Kidney (tissue), 14 donors: ENCODE results near the gene C1GALT1. TPM values are rescaled to one million over a fixed set of nuclear protein-coding genes. Genes with fewer than 3 reads are reported as not detected.

Experiments
- DNase-seq, 5 donors: peaks; one replicate each; pipeline ENCODE4 v3.0.0-alpha.2; 2013 to 2020
- FAIRE-seq: peaks from 2 replicates; lab custom pipeline; 2012; peaks lifted over from hg19 to GRCh38; lab: Jason Lieb, UNC
- H3K27ac ChIP-seq, 2 donors: one replicate each; pipeline ENCODE4 v1.7.0; 2013; ENCODE audit warnings: low read depth in 2 of 2, low read length in 2 of 2, inconsistent platforms in 1 of 2
- H3K27me3 ChIP-seq: one replicate; pipeline ENCODE4 v1.7.1; 2013; ENCODE audit warnings: low read length, inconsistent platforms; ENCODE audit not compliant: control insufficient read depth, insufficient read depth
- H3K36me3 ChIP-seq, 3 donors: one replicate each; pipeline versions ENCODE4 v1.7.0 to v1.7.1; 2013; ENCODE audit warnings: low read length in 3 of 3, control low read depth in 1 of 3, inconsistent platforms in 1 of 3; ENCODE audit not compliant: insufficient read depth in 3 of 3, control insufficient read depth in 2 of 3
- H3K4me1 ChIP-seq, 3 donors: one replicate each; pipeline versions ENCODE4 v1.7.0 to v1.7.1; 2013; ENCODE audit warnings: low read length in 3 of 3, inconsistent platforms in 1 of 3, low read depth in 1 of 3; ENCODE audit not compliant: control insufficient read depth in 2 of 3, insufficient read depth in 2 of 3
- H3K4me3 ChIP-seq, 3 donors: one replicate each; pipeline versions ENCODE4 v1.7.0 to v1.8.1; 2013; ENCODE audit warnings: low read length in 3 of 3, control low read depth in 1 of 3, inconsistent platforms in 1 of 3
- H3K9ac ChIP-seq, 3 donors: one replicate each; pipeline versions ENCODE4 v1.7.0 to v1.7.1; 2013; ENCODE audit warnings: low read length in 3 of 3, control low read depth in 1 of 3, inconsistent platforms in 1 of 3
- H3K9me3 ChIP-seq, 3 donors: one replicate each; pipeline versions ENCODE4 v1.7.0 to v1.7.1; 2013; ENCODE audit warnings: low read length in 3 of 3, control low read depth in 1 of 3, inconsistent platforms in 1 of 3; ENCODE audit not compliant: control insufficient read depth in 2 of 3, insufficient read depth in 1 of 3
- intact Hi-C: fragments of 100-400 bp; cut with DNase I; formaldehyde crosslinking; loops from one replicate; pipeline ENCODE4 v1.11.1; 2022
- polyA plus RNA-seq: library from polyadenylated mRNA; stranded (reverse); fragments of 350-450 nt; fragmentation: Illumina TruSeq; extraction: RNeasy Lipid Tissue Mini Kit (QIAGEN cat#74804); gene quantifications from one replicate; pipeline ENCODE4 v1.2.3, GENCODE V29; 2014; ENCODE audit warnings: low read depth, low replicate concordance; ENCODE audit not compliant: insufficient read depth
- total RNA-seq: library from RNA; stranded (reverse); fragmentation: NEBNext Ultra II Directional; extraction: Animal tissue kit (Norgen Biotek cat#: 25700); gene quantifications from one replicate; pipeline ENCODE4 v1.2.1, GENCODE V29; 2021
- TF ChIP-seq, protein P1 (sequence below): IDR thresholded peaks from 3 replicates; pipeline ENCODE4 v1.5.1; 2012; ENCODE audit warnings: mild to moderate bottlenecking, moderate library complexity, borderline replicate concordance; ENCODE audit not compliant: insufficient read depth; ENCODE audit errors: extremely low read depth
- donor health status: control.
- donor health status: control.
- donor health status: control.
- donor health status: control.
- donor health status: control.
- donor health status: DM: yes; HTN: yes; CAD: no.
- donor health status: Normal renal cell carcinoma (clear cell type).

The C1GALT1 gene
- total and polyA plus RNA-seq, 2 donors from 2014 or later: 16.0 to 43.0 TPM

DNA sequence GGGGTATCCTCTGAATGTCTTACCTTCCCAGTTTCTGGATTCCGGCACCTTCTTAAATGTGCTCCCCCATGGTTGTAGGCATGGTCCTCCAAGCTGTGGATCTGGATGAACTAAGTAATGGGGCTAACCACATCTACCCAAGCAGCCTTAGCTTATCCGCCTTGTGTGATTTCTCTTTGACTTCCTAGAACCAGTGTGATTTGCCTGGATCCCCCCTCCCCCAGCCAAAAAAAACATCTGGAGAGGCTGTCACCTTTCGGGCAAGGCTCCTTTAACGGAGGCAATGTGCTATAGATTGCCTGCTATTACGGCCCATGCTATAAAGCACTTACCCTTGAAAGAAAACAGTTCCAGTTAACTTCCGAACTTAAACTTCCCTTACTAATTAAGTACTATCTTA, 33.9 kb downstream of the C1GALT1 start:
- H3K36me3 ChIP-seq: peaks cover 0 to 2% (median 0%) of the 10 kb centered on the region in 3 donors

DNA sequence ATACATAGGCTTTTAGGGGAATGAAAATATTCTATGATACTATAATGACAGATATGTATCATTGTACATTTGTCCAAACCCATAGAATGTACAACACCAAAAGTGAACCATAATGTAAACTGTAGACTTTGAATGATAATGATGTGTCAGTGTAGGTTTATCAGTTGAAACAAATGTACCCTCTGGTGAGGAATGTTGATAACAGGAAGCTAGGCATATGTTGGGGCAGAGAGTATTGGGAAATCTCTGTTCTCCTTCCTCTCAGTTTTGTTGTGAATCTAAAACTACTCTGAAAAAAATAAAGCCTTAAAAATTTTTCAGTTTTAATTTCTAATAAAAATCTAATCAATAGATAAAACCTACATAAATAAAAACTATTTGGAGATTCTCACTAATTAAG, 36.9 kb downstream of the C1GALT1 start:
- intact Hi-C loops: no loop called here
- FAIRE-seq: no peak
- Histone ChIP-seq H3K36me3 (peaks cover 0 to 2% (median 0%) of the 10 kb centered on the region in 3 donors), H3K27ac (no peak overlapping the region), H3K4me1 (peaks cover 0 to 6% (median 0%) of the 10 kb centered on the region in 3 donors), H3K9me3 (no peaks in the 10 kb centered on the region), H3K4me3 (no peak overlapping the region), H3K27me3 (no peaks in the 10 kb centered on the region), H3K9ac (no peak overlapping the region)
- DNase-seq: no peak
- TF ChIP-seq, protein P1, sequence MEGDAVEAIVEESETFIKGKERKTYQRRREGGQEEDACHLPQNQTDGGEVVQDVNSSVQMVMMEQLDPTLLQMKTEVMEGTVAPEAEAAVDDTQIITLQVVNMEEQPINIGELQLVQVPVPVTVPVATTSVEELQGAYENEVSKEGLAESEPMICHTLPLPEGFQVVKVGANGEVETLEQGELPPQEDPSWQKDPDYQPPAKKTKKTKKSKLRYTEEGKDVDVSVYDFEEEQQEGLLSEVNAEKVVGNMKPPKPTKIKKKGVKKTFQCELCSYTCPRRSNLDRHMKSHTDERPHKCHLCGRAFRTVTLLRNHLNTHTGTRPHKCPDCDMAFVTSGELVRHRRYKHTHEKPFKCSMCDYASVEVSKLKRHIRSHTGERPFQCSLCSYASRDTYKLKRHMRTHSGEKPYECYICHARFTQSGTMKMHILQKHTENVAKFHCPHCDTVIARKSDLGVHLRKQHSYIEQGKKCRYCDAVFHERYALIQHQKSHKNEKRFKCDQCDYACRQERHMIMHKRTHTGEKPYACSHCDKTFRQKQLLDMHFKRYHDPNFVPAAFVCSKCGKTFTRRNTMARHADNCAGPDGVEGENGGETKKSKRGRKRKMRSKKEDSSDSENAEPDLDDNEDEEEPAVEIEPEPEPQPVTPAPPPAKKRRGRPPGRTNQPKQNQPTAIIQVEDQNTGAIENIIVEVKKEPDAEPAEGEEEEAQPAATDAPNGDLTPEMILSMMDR: no peak

More for the DNA sequence above, 33.9 kb downstream of the C1GALT1 start:
- TF ChIP-seq, protein P1: no peak
- H3K4me1 ChIP-seq: peaks cover 0 to 1% (median 0%) of the 10 kb centered on the region in 3 donors
- no peak overlapping the region for H3K27ac ChIP-seq
- H3K27me3 ChIP-seq: no peaks in the 10 kb centered on the region
- no peak for FAIRE-seq
- no peak for DNase-seq
- intact Hi-C loops: no loop called here
- H3K9ac ChIP-seq: no peak overlapping the region
- H3K9me3 ChIP-seq: no peaks in the 10 kb centered on the region
- no peak overlapping the region for H3K4me3 ChIP-seq

DNA sequence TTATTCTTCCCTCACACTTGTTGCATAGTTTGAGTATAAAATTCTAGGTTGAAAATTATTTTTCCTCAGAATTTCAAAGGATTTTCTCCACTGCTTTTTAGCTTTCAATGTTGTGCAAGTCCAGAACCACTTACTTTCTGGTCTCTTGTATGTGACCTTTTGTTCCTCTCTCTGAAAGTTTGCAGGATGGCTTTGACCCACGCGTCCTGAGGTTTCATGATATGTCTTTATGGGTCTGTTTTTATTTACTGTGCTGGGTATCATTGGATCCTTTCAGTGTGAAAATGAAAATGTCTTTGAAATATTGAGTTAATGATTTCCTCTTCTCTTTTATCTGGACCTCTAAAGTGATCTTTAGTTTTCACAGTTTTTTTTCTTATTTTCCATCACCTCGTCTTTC, 38.5 kb downstream of the C1GALT1 start:
- H3K9me3 ChIP-seq: no peaks in the 10 kb centered on the region
- TF ChIP-seq, protein P1: no peak
- H3K36me3 ChIP-seq: no peaks in the 10 kb centered on the region
- H3K4me1 ChIP-seq: peaks cover 0 to 6% (median 0%) of the 10 kb centered on the region in 3 donors
- DNase-seq: no peak
- H3K27me3 ChIP-seq: no peaks in the 10 kb centered on the region
- FAIRE-seq: no peak
- H3K4me3 ChIP-seq: no peak overlapping the region
- intact Hi-C loops: no loop called here
- no peak overlapping the region for H3K9ac ChIP-seq
- no peak overlapping the region for H3K27ac ChIP-seq

DNA sequence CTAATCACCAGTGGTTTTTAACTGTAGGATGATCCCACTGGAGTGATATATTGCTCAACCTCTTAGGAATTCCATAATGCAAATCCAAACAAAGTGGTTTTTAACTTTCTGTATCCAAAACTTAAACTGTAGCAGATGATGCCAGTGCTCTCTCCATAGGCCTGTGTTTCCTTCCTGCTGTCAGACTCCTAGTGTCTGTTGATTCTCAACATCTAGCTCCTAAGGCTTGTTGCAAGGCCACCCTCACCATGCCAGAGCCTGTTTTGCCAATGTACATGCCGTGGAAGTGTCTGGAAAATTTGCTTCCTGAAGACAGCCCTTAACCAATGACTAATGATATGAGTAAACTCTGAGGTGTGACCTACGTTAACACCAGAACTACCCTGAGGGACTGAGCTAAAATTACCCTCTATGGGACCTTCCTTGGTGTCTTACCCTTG, 39.3 kb downstream of the C1GALT1 start:
- TF ChIP-seq, protein P1: no peak
- intact Hi-C loops: no loop called here
- Histone ChIP-seq H3K9me3 (no peaks in the 10 kb centered on the region), H3K27ac (no peak overlapping the region), H3K36me3 (no peaks in the 10 kb centered on the region), H3K4me1 (peaks cover 0 to 6% (median 0%) of the 10 kb centered on the region in 3 donors), H3K4me3 (no peak overlapping the region), H3K27me3 (no peaks in the 10 kb centered on the region), H3K9ac (no peak overlapping the region)
- no peak for DNase-seq
- FAIRE-seq: no peak
